Mammary microvascular endothelial cell (primary cell): ENCODE measurements around the gene EGFL8. TPM values are rescaled to one million over a fixed set of nuclear protein-coding genes. Genes with fewer than 3 reads are reported as not detected.

Experiments used
- total RNA-seq: library from RNA; depleted of rRNA; stranded (reverse); fragments of >200 nt; gene quantifications from 2 replicates; pipeline ENCODE4 v1.2.3, GENCODE V29; 2015

The EGFL8 gene
- total RNA-seq: 1.5 and 2.3 TPM in 2 replicates

GRCh38 chr6:32164295-32164694, at the start of gene EGFL8:
TSS of gene EGFL8 (plus strand) at chr6:32164595. CDS start at chr6:32166166, 1,571 bp downstream.

GRCh38 chr6:32127717-32128592, 36.4 kb upstream of the EGFL8 start, which contains the start of gene ATF6B:
TSS of gene ATF6B (minus strand) at chr6:32128246. CDS start at chr6:32128207, 39 bp downstream.

GRCh38 chr6:32151863-32152768, 12.3 kb upstream of the EGFL8 start, which contains the start of gene PRRT1:
TSS of gene PRRT1 (minus strand) at chr6:32151939. CDS start at chr6:32151827, 112 bp downstream.

GRCh38 chr6:32153564-32154513, 10.6 kb upstream of the EGFL8 start, which contains the start of gene PPT2:
TSS of gene PPT2 (plus strand) at chr6:32154141. CDS start at chr6:32154595, 454 bp downstream.

GRCh38 chr6:32175711-32176475, 11.5 kb downstream of the EGFL8 start, which contains the start of gene AGPAT1:
TSS of gene AGPAT1 (minus strand) at chr6:32176084. CDS start at chr6:32171496, 4,588 bp downstream.

GRCh38 chr6:32177788-32178546, 13.6 kb downstream of the EGFL8 start, which contains the start of gene RNF5:
TSS of gene RNF5 (plus strand) at chr6:32178405. CDS start at chr6:32178512, 107 bp downstream.

GRCh38 chr6:32184084-32184640, 19.8 kb downstream of the EGFL8 start, which contains the start of gene AGER:
TSS of gene AGER (minus strand) at chr6:32184253. CDS start at chr6:32184222, 31 bp downstream.

GRCh38 chr6:32190054-32190851, 25.9 kb downstream of the EGFL8 start, which contains the start of gene PBX2:
TSS of gene PBX2 (minus strand) at chr6:32190202. CDS start at chr6:32189915, 287 bp downstream.

GRCh38 chr6:32192608-32193039, 28.2 kb downstream of the EGFL8 start, which contains the start of gene GPSM3:
TSS of gene GPSM3 (minus strand) at chr6:32192643. CDS start at chr6:32192513, 130 bp downstream.

Other genes starting within 250 kb of the EGFL8 start
- gene C2, start 236.9 kb upstream of the EGFL8 start, total RNA-seq: not detected in 2 replicates
- 3.9 and 7.0 TPM in 2 replicates for gene CFB, start 218.5 kb upstream of the EGFL8 start, total RNA-seq
- 99.5 and 101 TPM in 2 replicates for gene NELFE, start 205.6 kb upstream of the EGFL8 start, total RNA-seq
- 38.9 and 44.7 TPM in 2 replicates for gene SKIC2, start 205.4 kb upstream of the EGFL8 start, total RNA-seq
- gene DXO, start 192.5 kb upstream of the EGFL8 start, total RNA-seq: 18.7 and 22.7 TPM in 2 replicates
- 0.53 and 1.3 TPM in 2 replicates for gene C4A, start 182.5 kb upstream of the EGFL8 start, total RNA-seq
- gene C4B, start 149.8 kb upstream of the EGFL8 start, total RNA-seq: 0.33 and 1.6 TPM in 2 replicates
- not detected in 2 replicates for gene CYP21A2, start 126.2 kb upstream of the EGFL8 start, total RNA-seq
- gene TNXB, start 55.3 kb upstream of the EGFL8 start, total RNA-seq: 2.5 and 3.3 TPM in 2 replicates
- gene ATF6B, start 36.3 kb upstream of the EGFL8 start, total RNA-seq: 21.3 and 27.2 TPM in 2 replicates
- 3.3 and 5.1 TPM in 2 replicates for gene FKBPL, start 34.3 kb upstream of the EGFL8 start, total RNA-seq
- not detected in 2 replicates for gene PRRT1, start 12.7 kb upstream of the EGFL8 start, total RNA-seq
- gene PPT2, start 10.5 kb upstream of the EGFL8 start, total RNA-seq: 14.4 and 22.5 TPM in 2 replicates
- 29.4 and 31.0 TPM in 2 replicates for gene AGPAT1, start 11.5 kb downstream of the EGFL8 start, total RNA-seq
- 68.7 and 75.7 TPM in 2 replicates for gene RNF5, start 13.8 kb downstream of the EGFL8 start, total RNA-seq
- gene AGER, start 19.7 kb downstream of the EGFL8 start, total RNA-seq: 0.59 and 1.3 TPM in 2 replicates
- 25.1 and 33.4 TPM in 2 replicates for gene PBX2, start 25.6 kb downstream of the EGFL8 start, total RNA-seq
- gene GPSM3, start 28.0 kb downstream of the EGFL8 start, total RNA-seq: 17.0 and 20.5 TPM in 2 replicates
- 89.3 and 98.6 TPM in 2 replicates for gene NOTCH4, start 59.5 kb downstream of the EGFL8 start, total RNA-seq
- not detected in 2 replicates for gene TSBP1, start 207.3 kb downstream of the EGFL8 start, total RNA-seq
- gene BTNL2, start 242.6 kb downstream of the EGFL8 start, total RNA-seq: not detected in 2 replicates